ENCODE results near the gene KRTAP5-9. TPM values are rescaled to one million over a fixed set of nuclear protein-coding genes. Genes with fewer than 3 reads are reported as not detected.

KRTAP5-9 gene
- total and polyA plus RNA-seq, 2 experiments from 2014 or later, result 0.24 TPM; not detected in 1

GRCh38 chr11:71563406-71563805 lies 15.2 kb downstream of the KRTAP5-9 start:
- H3K4me3 ChIP-seq, result no peak overlapping the region
- DNase-seq (ENCODE audit: low spot score) (peak; percentile 72), ATAC-seq (peak; percentile 80)
- no peak overlapping the region for H2AFZ ChIP-seq
- peaks cover 16% of the 10 kb centered on the region for H3K4me1 ChIP-seq (ENCODE audit: insufficient read depth)
- H3K27ac ChIP-seq (ENCODE audit: low read depth), result no peak overlapping the region
- H3K27ac Mint-ChIP-seq, result no peak overlapping the region
- peaks cover 25% of the 10 kb centered on the region; the same call in 2 of the 3 replicates for H3K9me3 Mint-ChIP-seq
- H3K4me1 Mint-ChIP-seq, result peaks cover 30% of the 10 kb centered on the region
- no peak overlapping the region for H3K4me3 Mint-ChIP-seq
- peaks cover 10% of the 10 kb centered on the region for H3K27me3 Mint-ChIP-seq (ENCODE audit: insufficient read depth, low read depth, poor library complexity)
- no peaks in the 10 kb centered on the region for H3K79me2 ChIP-seq (replicated peaks; ENCODE audit: insufficient read depth)
- H3K36me3 Mint-ChIP-seq (ENCODE audit: low read depth), result peaks cover 4% of the 10 kb centered on the region
- no peak overlapping the region for H3K4me2 ChIP-seq
- H4K20me1 ChIP-seq (replicated peaks; ENCODE audit: insufficient read depth), result no peaks in the 10 kb centered on the region
- H3K36me3 ChIP-seq (ENCODE audit: insufficient read depth), result no peaks in the 10 kb centered on the region
- no peak for TF ChIP-seq CREB1 (CRISPR knock-in tag; IDR thresholded peaks at IDR 0.05; ENCODE audit: low read depth)
- no peak for TF ChIP-seq ZNF114 (CRISPR knock-in tag; IDR thresholded peaks at IDR 0.05)
- TF ChIP-seq NANOG (IDR thresholded peaks at IDR 0.05; ENCODE audit: borderline replicate concordance), result no peak
- TF ChIP-seq CTCF (conservative IDR thresholded peaks at IDR 0.05; ENCODE audit: low read depth in 2 of 2), result peak; percentile 66 to 76
- TF ChIP-seq ETS1 (IDR thresholded peaks at IDR 0.05), result no peak
- H3F3A ChIP-seq (replicated peaks; ENCODE audit: low read depth), result no peaks in the 10 kb centered on the region
- H3K27me3 ChIP-seq (ENCODE audit: insufficient read depth), result no peaks in the 10 kb centered on the region
- no peaks in the 10 kb centered on the region for H3K9me2 ChIP-seq (ENCODE audit: insufficient read depth)

- ATAC-seq (no peak), DNase-seq (ENCODE audit: low spot score) (no peak)
- H3K27ac Mint-ChIP-seq, result no peak overlapping the region
- H3K4me1 ChIP-seq (ENCODE audit: insufficient read depth), result peaks cover 16% of the 10 kb centered on the region
- no peak overlapping the region for H3K27ac ChIP-seq (ENCODE audit: low read depth)
- H3K79me2 ChIP-seq (replicated peaks; ENCODE audit: insufficient read depth), result no peaks in the 10 kb centered on the region
- no peaks in the 10 kb centered on the region for H3K36me3 ChIP-seq (ENCODE audit: insufficient read depth)
- H2AFZ ChIP-seq, result no peak overlapping the region
- no peaks in the 10 kb centered on the region for H3K9me2 ChIP-seq (ENCODE audit: insufficient read depth)
- no peak overlapping the region; the same call in 2 of the 3 replicates for H3K4me3 Mint-ChIP-seq
- H3K4me3 ChIP-seq, result no peak overlapping the region
- no peak overlapping the region for H3K4me2 ChIP-seq
- no peaks in the 10 kb centered on the region for H3F3A ChIP-seq (replicated peaks; ENCODE audit: low read depth)
- no peaks in the 10 kb centered on the region for H3K27me3 ChIP-seq (ENCODE audit: insufficient read depth)
- no peaks in the 10 kb centered on the region for H4K20me1 ChIP-seq (replicated peaks; ENCODE audit: insufficient read depth)
- H3K36me3 Mint-ChIP-seq (ENCODE audit: low read depth), result no peaks in the 10 kb centered on the region; the same call in 2 of the 3 replicates
- peaks cover 14% of the 10 kb centered on the region for H3K27me3 Mint-ChIP-seq (ENCODE audit: insufficient read depth, low read depth, poor library complexity)
- peaks cover 15% of the 10 kb centered on the region; the same call in 2 of the 3 replicates for H3K9me3 Mint-ChIP-seq
- peaks cover 36% of the 10 kb centered on the region for H3K4me1 Mint-ChIP-seq
- TF ChIP-seq NANOG (IDR thresholded peaks at IDR 0.05; ENCODE audit: borderline replicate concordance) (no peak), CREB1 (CRISPR knock-in tag; IDR thresholded peaks at IDR 0.05; ENCODE audit: low read depth) (no peak), JUNB (IDR thresholded peaks at IDR 0.05; ENCODE audit: unreplicated experiment) (no peak), STAT1 (IDR thresholded peaks at IDR 0.05; ENCODE audit: unreplicated experiment) (no peak), CTCF (conservative IDR thresholded peaks at IDR 0.05; ENCODE audit: low read depth in 2 of 2) (no peak), REST (IDR thresholded peaks at IDR 0.05; ENCODE audit: unreplicated experiment) (no peak), POLR2AphosphoS5 (IDR thresholded peaks at IDR 0.05; ENCODE audit: low read depth) (no peak), EZH2phosphoT487 (IDR thresholded peaks at IDR 0.05; ENCODE audit: unreplicated experiment) (no peak), ZNF331 (CRISPR knock-in tag; IDR thresholded peaks at IDR 0.05; ENCODE audit: low read depth) (no peak), ETS1 (IDR thresholded peaks at IDR 0.05) (no peak)
Observed at GRCh38 chr11:71564430-71564829, 16.2 kb downstream of the KRTAP5-9 start.
